GM21786 (cell line): ENCODE measurements around the gene NLRC4.
"Not testable (repeated sequence)": the region's sequence is repeated elsewhere in the genome, so short reads cannot be mapped to it uniquely, and the experiment has no call there.

Experiments
- ATAC-seq: cut with Tn5 transposase; IDR thresholded peaks from one replicate; pipeline ENCODE4 v1.9.1; 2021; ENCODE audit not compliant: unreplicated experiment

NLRC4 gene

GRCh38 chr2:32264422-32265105 lies at the start of gene NLRC4:
Gene NLRC4 (minus strand): TSS chr2:32264886. CDS start chr2:32256775, 8,111 bp downstream.
- peak; percentile 92 for ATAC-seq

GRCh38 chr2:32310577-32310976 lies 45.9 kb upstream of the NLRC4 start:
- ATAC-seq: no peak

- ATAC-seq: not testable (repeated sequence)
Measured at GRCh38 chr2:32293966-32294562, 29.4 kb upstream of the NLRC4 start.

GRCh38 chr2:32293493-32293892 lies 28.8 kb upstream of the NLRC4 start:
- not testable (repeated sequence) for ATAC-seq

GRCh38 chr2:32291746-32292145 lies 27.1 kb upstream of the NLRC4 start:
- no peak for ATAC-seq

GRCh38 chr2:32290000-32290339 lies 25.3 kb upstream of the NLRC4 start:
- no peak for ATAC-seq

GRCh38 chr2:32289165-32289999 lies 24.7 kb upstream of the NLRC4 start:
- ATAC-seq: no peak

GRCh38 chr2:32284321-32284720 lies 19.6 kb upstream of the NLRC4 start:
- ATAC-seq: no peak

GRCh38 chr2:32278478-32278853 lies 13.8 kb upstream of the NLRC4 start:
- ATAC-seq: no peak

GRCh38 chr2:32277674-32278477 lies 13.2 kb upstream of the NLRC4 start, which contains the start of gene YIPF4:
Gene YIPF4 (plus strand): TSS chr2:32277904. CDS start chr2:32278156, 252 bp downstream.
- ATAC-seq: peak; percentile 99

GRCh38 chr2:32277363-32277673 lies 12.6 kb upstream of the NLRC4 start:
- ATAC-seq: no peak

GRCh38 chr2:32275790-32276189 lies 11.1 kb upstream of the NLRC4 start:
- not testable (repeated sequence) for ATAC-seq

- no peak for ATAC-seq
Measured at GRCh38 chr2:32274289-32274688, 9.6 kb upstream of the NLRC4 start.

- no peak for ATAC-seq
Measured at GRCh38 chr2:32272279-32272678, 7.6 kb upstream of the NLRC4 start.

- ATAC-seq: no peak
Measured at GRCh38 chr2:32271063-32271462, 6.4 kb upstream of the NLRC4 start.

GRCh38 chr2:32262105-32262504 lies 2.6 kb downstream of the NLRC4 start:
- ATAC-seq: no peak

GRCh38 chr2:32260376-32260775 lies 4.3 kb downstream of the NLRC4 start:
- no peak for ATAC-seq

GRCh38 chr2:32258242-32258641 lies 6.4 kb downstream of the NLRC4 start:
- ATAC-seq: no peak

GRCh38 chr2:32250290-32250689 lies 14.4 kb downstream of the NLRC4 start:
- no peak for ATAC-seq

- ATAC-seq: no peak
Measured at GRCh38 chr2:32249731-32250236, 14.9 kb downstream of the NLRC4 start.

GRCh38 chr2:32248299-32248698 lies 16.4 kb downstream of the NLRC4 start:
- ATAC-seq: no peak
